Loucy (cell line): Measurements from ENCODE around the gene OR1M1.

Experiments used
- H2AFZ ChIP-seq: fragments of 200-600 bp; sonication (generic); 2 replicates; pipeline ENCODE4 v1.6.0; 2016; ENCODE audit warnings: antibody characterized with exemption, mild to moderate bottlenecking, low read length, moderate library complexity
- H3F3A ChIP-seq: fragments of 200-600 bp; 2 replicates; pipeline ENCODE4 v1.6.0; 2016; ENCODE audit warnings: antibody characterized with exemption, low read depth, mild to moderate bottlenecking
- H3K27me3 ChIP-seq: fragments of 200-600 bp; sonication (generic); 2 replicates; pipeline ENCODE4 v1.6.1; 2014; ENCODE audit warnings: low read length, mild to moderate bottlenecking; ENCODE audit not compliant: insufficient read depth, poor library complexity, severe bottlenecking
- H3K36me3 ChIP-seq: fragments of 200-600 bp; sonication (generic); 2 replicates; pipeline ENCODE4 v1.6.1; 2016; ENCODE audit warnings: low read length; ENCODE audit not compliant: insufficient read depth
- H3K4me1 ChIP-seq: fragments of 200-600 bp; sonication (generic); 2 replicates; pipeline ENCODE4 v1.5.1; 2014; ENCODE audit warnings: low read length, mild to moderate bottlenecking; ENCODE audit not compliant: insufficient read depth, poor library complexity, severe bottlenecking
- H3K4me2 ChIP-seq: fragments of 200-600 bp; sonication (generic); 2 replicates; pipeline ENCODE4 v1.6.0; 2014; ENCODE audit warnings: antibody characterized with exemption, low read length, low read depth, mild to moderate bottlenecking; ENCODE audit not compliant: poor library complexity, severe bottlenecking
- H3K4me3 ChIP-seq: fragments of 200-600 bp; sonication (generic); 2 replicates; pipeline ENCODE4 v1.5.1; 2014; ENCODE audit warnings: low read length, mild to moderate bottlenecking, mixed read lengths; ENCODE audit not compliant: poor library complexity, severe bottlenecking
- H3K79me2 ChIP-seq: fragments of 200-600 bp; sonication (generic); 2 replicates; pipeline ENCODE4 v1.6.1; 2014; ENCODE audit warnings: low read length; ENCODE audit not compliant: insufficient read depth
- H3K9ac ChIP-seq: fragments of 200-600 bp; sonication (generic); 2 replicates; pipeline ENCODE4 v1.6.0; 2014; ENCODE audit warnings: mild to moderate bottlenecking, low read depth, low read length, moderate library complexity; ENCODE audit not compliant: poor library complexity, severe bottlenecking
- H3K9me2 ChIP-seq: fragments of 200-600 bp; sonication (generic); replicated peaks from 2 replicates; pipeline ENCODE4 v1.6.1; 2016; ENCODE audit warnings: low read depth, low read length, mixed read lengths
- H3K9me3 ChIP-seq: fragments of 200-600 bp; sonication (generic); 2 replicates; pipeline ENCODE4 v1.6.1; 2014; ENCODE audit warnings: mild to moderate bottlenecking, antibody characterized with exemption, low read length, low read depth; ENCODE audit not compliant: insufficient read depth
- H4K20me1 ChIP-seq: fragments of 200-600 bp; sonication (generic); 2 replicates; pipeline ENCODE4 v1.6.0; 2014; ENCODE audit warnings: antibody characterized with exemption, low read length, mild to moderate bottlenecking; ENCODE audit not compliant: insufficient read depth, poor library complexity, severe bottlenecking
- CTCF ChIP-seq: fragments of 200-600 bp; sonication (generic); conservative IDR thresholded peaks from 2 replicates; pipeline ENCODE4 v1.5.1; 2014; ENCODE audit warnings: mild to moderate bottlenecking, antibody characterized with exemption, low read length
- EZH2phosphoT487 ChIP-seq: fragments of 200-600 bp; IDR thresholded peaks from 2 replicates; pipeline ENCODE4 v1.6.1; 2018; ENCODE audit warnings: antibody characterized with exemption, mild to moderate bottlenecking, moderate library complexity, borderline replicate concordance

The OR1M1 gene

GRCh38 chr19:9116547-9116946, 29.7 kb downstream of the OR1M1 start:
- 0 out of 2 replicates have a peak overlapping the region, but pooled peaks have one; percentile 36 for H2AFZ ChIP-seq
- no peaks in the 10 kb centered on the region for H3K79me2 ChIP-seq
- H3K27me3 ChIP-seq = no peaks in the 10 kb centered on the region
- H3K36me3 ChIP-seq = no peaks in the 10 kb centered on the region
- H3K4me2 ChIP-seq = no peak overlapping the region
- H3K9ac ChIP-seq = no peak overlapping the region
- no peaks in the 10 kb centered on the region for H3K4me1 ChIP-seq
- H3K9me2 ChIP-seq = no peaks in the 10 kb centered on the region
- H4K20me1 ChIP-seq = no peaks in the 10 kb centered on the region
- TF ChIP-seq EZH2phosphoT487 = no peak
- TF ChIP-seq CTCF = no peak
- no peaks in the 10 kb centered on the region for H3K9me3 ChIP-seq
- no peak overlapping the region for H3K4me3 ChIP-seq
- no peaks in the 10 kb centered on the region for H3F3A ChIP-seq

GRCh38 chr19:9126900-9127405, 40.1 kb downstream of the OR1M1 start, which contains the start of gene OR7G3:
OR7G3 (minus strand) TSS chr19:9126950; CDS start chr19:9126950, 0 bp downstream.
- Histone ChIP-seq H3K9ac (no peak within 1 kb of the TSS), H3K36me3 (no peaks in the 10 kb centered on the region), H3K4me1 (no peaks in the 10 kb centered on the region), H3K4me2 (no peak within 1 kb of the TSS), H3K9me3 (no peaks in the 10 kb centered on the region), H3F3A (no peaks in the 10 kb centered on the region), H3K27me3 (no peaks in the 10 kb centered on the region), H3K9me2 (no peaks in the 10 kb centered on the region), H3K4me3 (no peak within 1 kb of the TSS), H2AFZ (no peak within 1 kb of the TSS), H3K79me2 (no peaks in the 10 kb centered on the region), H4K20me1 (no peaks in the 10 kb centered on the region)
- TF ChIP-seq EZH2phosphoT487 (no peak), CTCF (no peak)

GRCh38 chr19:9128171-9128570, 41.3 kb downstream of the OR1M1 start:
- Histone ChIP-seq H3K36me3 (no peaks in the 10 kb centered on the region), H3K79me2 (no peaks in the 10 kb centered on the region), H3K9ac (no peak overlapping the region), H3F3A (no peaks in the 10 kb centered on the region), H2AFZ (no peak overlapping the region), H3K9me2 (no peaks in the 10 kb centered on the region), H3K4me1 (no peaks in the 10 kb centered on the region), H3K9me3 (no peaks in the 10 kb centered on the region), H4K20me1 (no peaks in the 10 kb centered on the region), H3K27me3 (no peaks in the 10 kb centered on the region), H3K4me2 (no peak overlapping the region), H3K4me3 (no peak overlapping the region)
- TF ChIP-seq EZH2phosphoT487 (no peak), CTCF (no peak)
